ENCODE results near the gene UNCX. TPM values are rescaled to one million over a fixed set of nuclear protein-coding genes. Genes with fewer than 3 reads are reported as not detected.

UNCX gene
- total and polyA plus RNA-seq, 12 donors: not detected

GRCh38 chr7:1284743-1285458 lies 52.2 kb downstream of the UNCX start:
- Histone ChIP-seq H3K27ac (no peak overlapping the region), H3K4me3 (no peak overlapping the region), H3K36me3 (replicated peaks in 1 of 2) (no peaks in the 10 kb centered on the region), H3K4me1 (replicated peaks in 1 of 2) (no peaks in the 10 kb centered on the region), H3K9me3 (replicated peaks in 1 of 3) (no peaks in the 10 kb centered on the region), H3K27me3 (peaks cover 29% of the 10 kb centered on the region)
- intact Hi-C loops (cut with DNase I): no loop called here
- DNase-seq: no peak
- 44 to 72% (median 66%) methylated on average over 10 to 20 of the region's 20 CpGs for WGBS, 4 donors
- TF ChIP-seq CTCF (IDR thresholded peaks at IDR 0.05) (no peak), POLR2A (IDR thresholded peaks at IDR 0.05) (no peak)

- intact Hi-C loops (cut with DNase I): no loop called here
- WGBS, 4 donors: 67 to 75% (median 70%) methylated on average over 20 to 39 of the region's 39 CpGs
- Histone ChIP-seq H3K9me3 (replicated peaks in 1 of 3) (no peaks in the 10 kb centered on the region), H3K27me3 (peaks cover 29% of the 10 kb centered on the region), H3K36me3 (replicated peaks in 1 of 2) (no peaks in the 10 kb centered on the region), H3K4me3 (no peak overlapping the region), H3K27ac (no peak overlapping the region), H3K4me1 (replicated peaks in 1 of 2) (no peaks in the 10 kb centered on the region)
- TF ChIP-seq CTCF (IDR thresholded peaks at IDR 0.05) (no peak), POLR2A (IDR thresholded peaks at IDR 0.05) (no peak)
- no peak for DNase-seq
These were observed 53.1 kb downstream of the UNCX start for GRCh38 chr7:1285556-1286301.

Other genes starting within 250 kb of the UNCX start
- 10 to 100 TPM in 8 of 9 donors, 1 to 10 TPM in 1; 5.4 to 71.0 (median 41.8) TPM for gene CYP2W1, start 249.7 kb upstream of the UNCX start, total RNA-seq
- 10 to 100 TPM in 2 of 3 donors, under 1 TPM in 1; 0.70 to 63.7 (median 41.0) TPM for gene CYP2W1, start 249.7 kb upstream of the UNCX start, polyA plus RNA-seq
- 10 to 100 TPM in 4 of 9 donors, 1 to 10 TPM in 4, under 1 TPM in 1; 1.00 to 17.3 (median 8.7) TPM for gene GPR146, start 188.3 kb upstream of the UNCX start, total RNA-seq
- gene GPR146, start 188.3 kb upstream of the UNCX start, polyA plus RNA-seq: 10 to 100 TPM in 1 of 3 donors, 1 to 10 TPM in 1, under 1 TPM in 1; 0.90 to 14.2 (median 7.9) TPM
- 10 to 100 TPM in 6 of 9 donors, 1 to 10 TPM in 3; 3.5 to 44.1 (median 20.4) TPM for gene GPER1, start 144.8 kb upstream of the UNCX start, total RNA-seq
- gene GPER1, start 144.8 kb upstream of the UNCX start, polyA plus RNA-seq: 10 to 100 TPM in 1 of 3 donors, 1 to 10 TPM in 2; 1.9 to 22.4 (median 9.1) TPM
- gene ZFAND2A, start 72.7 kb upstream of the UNCX start, total RNA-seq: 10 to 100 TPM; 11.8 to 38.6 (median 19.6) TPM
- 10 to 100 TPM; 43.8 to 54.1 (median 49.2) TPM for gene ZFAND2A, start 72.7 kb upstream of the UNCX start, polyA plus RNA-seq
- gene MICALL2, start 226.6 kb downstream of the UNCX start, total RNA-seq: 100 to 1,000 TPM in 2 of 9 donors, 10 to 100 TPM in 6, 1 to 10 TPM in 1; 8.8 to 174 (median 60.3) TPM
- 1,000 to 10,000 TPM in 1 of 3 donors, 100 to 1,000 TPM in 1, 1 to 10 TPM in 1; 7.9 to 1,057 (median 368) TPM for gene MICALL2, start 226.6 kb downstream of the UNCX start, polyA plus RNA-seq

Measured in adrenal gland (tissue), 12 donors.